Calu3 (cell line): ENCODE measurements around the gene HPS1. TPM values are rescaled to one million over a fixed set of nuclear protein-coding genes. Genes with fewer than 3 reads are reported as not detected.
A peak's percentile ranks its signal among the peaks of the same experiment; 100 is the strongest.

Experiments
- BruUV-seq: library from RNA; stranded (reverse); fragments of 400-500 nt; replicated peaks from 2 replicates; lab custom pipeline; 2021; lab: Mats Ljungman, UMichigan
- CTCF ChIA-PET: fragments of 300-600 bp; sonication (Branson Sonifier 250); formaldehyde crosslinking; loops from one replicate; lab custom pipeline; 2022; ENCODE audit warnings: antibody characterized with exemption; lab: Charles Lee
- DNase-seq: peaks from one replicate; pipeline ENCODE4 v3.0.0; 2022
- H3K27ac Mint-ChIP-seq: one replicate; pipeline ENCODE4 v1.8.0; 2022; ENCODE audit warnings: mixed read lengths; ENCODE audit not compliant: unreplicated experiment
- H3K27me3 Mint-ChIP-seq: one replicate; pipeline ENCODE4 v1.8.0; 2022; ENCODE audit warnings: mixed read lengths; ENCODE audit not compliant: unreplicated experiment
- H3K36me3 Mint-ChIP-seq: one replicate; pipeline ENCODE4 v1.8.0; 2022; ENCODE audit warnings: mild to moderate bottlenecking, moderate library complexity, mixed read lengths; ENCODE audit not compliant: insufficient read depth, unreplicated experiment
- H3K4me1 Mint-ChIP-seq: one replicate; pipeline ENCODE4 v1.8.0; 2022; ENCODE audit warnings: mild to moderate bottlenecking, low read depth, mixed read lengths; ENCODE audit not compliant: unreplicated experiment
- H3K4me3 Mint-ChIP-seq: one replicate; pipeline ENCODE4 v1.8.0; 2022; ENCODE audit warnings: mild to moderate bottlenecking, low read depth, moderate library complexity, mixed read lengths; ENCODE audit not compliant: unreplicated experiment
- H3K9me3 Mint-ChIP-seq: one replicate; pipeline ENCODE4 v1.8.0; 2022; ENCODE audit warnings: low read depth, mixed read lengths; ENCODE audit not compliant: unreplicated experiment
- intact Hi-C: fragments of 100-400 bp; cut with micrococcal nuclease; formaldehyde crosslinking; loops from one replicate; pipeline ENCODE4 v1.10.0; 2022; ENCODE audit not compliant: unreplicated experiment
- microRNA-seq: library from miRNA; unstranded; fragments of <30 nt; microRNA quantifications from one replicate; pipeline ENCODE4 v1.2.0, GENCODE V29; 2022
- total RNA-seq: library from RNA; stranded (reverse); gene quantifications from 2 replicates; pipeline ENCODE4 v1.2.3, GENCODE V29; 2022
- TF ChIP-seq, protein P1 (sequence below): fragments of 200-600 bp; IDR thresholded peaks from one replicate; pipeline ENCODE4 v1.8.0; 2022; ENCODE audit warnings: antibody characterized with exemption; ENCODE audit not compliant: unreplicated experiment

The HPS1 gene
- total RNA-seq, 1 experiment from 2014 or later, result 28.1 TPM

DNA sequence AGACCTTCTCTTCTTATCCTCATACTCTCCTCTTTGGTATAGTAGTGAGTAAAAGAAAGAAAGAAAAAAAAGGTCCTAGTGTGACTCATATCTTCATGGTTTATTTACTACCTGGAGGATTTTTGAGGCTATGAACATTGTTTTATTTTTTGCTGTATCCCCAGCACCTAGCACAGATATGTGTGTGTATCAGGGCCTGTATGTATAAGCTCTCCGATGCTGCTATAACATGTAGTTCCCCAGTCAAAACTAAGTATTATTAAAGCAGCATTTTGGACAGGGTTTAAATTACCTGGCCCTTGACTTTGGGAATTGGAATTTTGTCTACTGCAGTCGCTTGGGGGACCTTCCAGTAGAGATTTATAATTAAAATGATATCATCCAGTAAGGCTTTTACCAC, 78.1 kb downstream of the HPS1 start:
- BruUV-seq, result no TSS peak
- H3K4me1 Mint-ChIP-seq, result peaks cover 30% of the 10 kb centered on the region
- intact Hi-C loops, result no loop called here

DNA sequence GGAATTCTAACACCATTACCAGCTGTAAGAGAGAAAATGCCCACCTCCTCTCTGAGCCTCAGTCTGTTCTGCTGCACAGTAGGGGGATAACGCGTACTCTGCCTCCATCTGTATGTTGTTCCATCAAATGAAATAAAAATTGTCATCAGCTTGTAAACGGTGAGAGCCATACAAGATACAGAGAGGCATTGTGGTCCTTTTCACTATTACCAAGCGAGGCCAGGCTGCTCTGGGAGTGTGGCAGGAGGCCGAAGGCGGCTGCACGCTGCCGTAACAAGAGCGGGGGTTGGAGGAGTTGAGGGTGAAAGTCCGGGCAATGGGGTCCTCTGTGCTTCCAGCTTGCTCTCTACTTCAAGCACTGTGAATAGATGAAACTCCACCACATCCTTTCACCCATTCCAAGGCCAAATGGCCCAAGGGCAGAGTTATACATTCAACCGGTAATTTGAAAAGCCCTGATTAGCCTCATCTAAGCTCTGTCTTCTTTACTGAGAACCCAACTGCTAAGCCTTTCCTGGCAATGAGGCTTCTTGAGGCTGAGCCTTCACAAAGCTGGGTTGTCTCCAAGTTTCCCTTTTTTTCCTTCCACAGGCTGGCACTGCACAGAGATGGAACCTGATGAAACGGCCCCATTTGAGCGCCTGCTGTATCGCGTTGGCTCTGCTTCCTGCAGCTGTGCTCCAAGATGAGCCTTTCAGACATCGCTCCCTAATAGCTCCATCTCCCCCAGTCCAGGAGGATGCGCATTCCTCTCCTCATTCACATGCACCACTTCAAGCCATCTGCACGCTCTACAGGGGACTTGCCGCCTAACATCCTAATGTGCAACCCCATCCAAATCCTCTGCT, 78.9 kb downstream of the HPS1 start:
- no peaks in the 10 kb centered on the region for H3K9me3 Mint-ChIP-seq
- no peak for DNase-seq
- TF ChIP-seq, protein P1, sequence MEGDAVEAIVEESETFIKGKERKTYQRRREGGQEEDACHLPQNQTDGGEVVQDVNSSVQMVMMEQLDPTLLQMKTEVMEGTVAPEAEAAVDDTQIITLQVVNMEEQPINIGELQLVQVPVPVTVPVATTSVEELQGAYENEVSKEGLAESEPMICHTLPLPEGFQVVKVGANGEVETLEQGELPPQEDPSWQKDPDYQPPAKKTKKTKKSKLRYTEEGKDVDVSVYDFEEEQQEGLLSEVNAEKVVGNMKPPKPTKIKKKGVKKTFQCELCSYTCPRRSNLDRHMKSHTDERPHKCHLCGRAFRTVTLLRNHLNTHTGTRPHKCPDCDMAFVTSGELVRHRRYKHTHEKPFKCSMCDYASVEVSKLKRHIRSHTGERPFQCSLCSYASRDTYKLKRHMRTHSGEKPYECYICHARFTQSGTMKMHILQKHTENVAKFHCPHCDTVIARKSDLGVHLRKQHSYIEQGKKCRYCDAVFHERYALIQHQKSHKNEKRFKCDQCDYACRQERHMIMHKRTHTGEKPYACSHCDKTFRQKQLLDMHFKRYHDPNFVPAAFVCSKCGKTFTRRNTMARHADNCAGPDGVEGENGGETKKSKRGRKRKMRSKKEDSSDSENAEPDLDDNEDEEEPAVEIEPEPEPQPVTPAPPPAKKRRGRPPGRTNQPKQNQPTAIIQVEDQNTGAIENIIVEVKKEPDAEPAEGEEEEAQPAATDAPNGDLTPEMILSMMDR, result no peak
- CTCF ChIA-PET, result interaction anchor here (0.6 kb wide), 1 partner anchor 665 kb away, joined by 3 read pairs; no protein-coding TSS in a partner anchor
- H3K36me3 Mint-ChIP-seq, result no peaks in the 10 kb centered on the region
- peaks cover 36% of the 10 kb centered on the region for H3K4me1 Mint-ChIP-seq
- no peak overlapping the region for H3K4me3 Mint-ChIP-seq
- intact Hi-C loops, result no loop called here
- H3K27ac Mint-ChIP-seq, result no peak overlapping the region
- H3K27me3 Mint-ChIP-seq, result no peaks in the 10 kb centered on the region
- no TSS peak for BruUV-seq

More for the DNA sequence above, 78.1 kb downstream of the HPS1 start:
- Mint-ChIP-seq H3K4me3 (no peak overlapping the region), H3K27ac (no peak overlapping the region), H3K9me3 (no peaks in the 10 kb centered on the region), H3K27me3 (no peaks in the 10 kb centered on the region), H3K36me3 (no peaks in the 10 kb centered on the region)
- CTCF ChIA-PET, result interaction anchor here (0.6 kb wide), 1 partner anchor 665 kb away, joined by 3 read pairs; no protein-coding TSS in a partner anchor
- no peak for DNase-seq
- TF ChIP-seq, protein P1, result no peak

Small RNAs within 50 kb of the gene (microRNA-seq; reads per million reads assigned to microRNA genes)
- gene MIR1287, result 119 reads per million, percentile 66 among the genes with 10 or more reads in this experiment
- gene MIR4685, result 2.5 reads per million

Other genes with a start within 250 kb of the HPS1 start
- gene LOXL4, start 178.7 kb downstream of the HPS1 start, total RNA-seq, result 2.2 and 2.6 TPM in 2 replicates
- 7.0 and 10.1 TPM in 2 replicates for gene PYROXD2, start 31.8 kb downstream of the HPS1 start, total RNA-seq